NCI-H146 treated with DMSO at 0.1 percent for 48 hours (cell line): ENCODE data around the gene MTUS2.

ENCODE experiments used
- DNase-seq: peaks from one replicate; lab custom pipeline; 2025; ENCODE audit not compliant: unreplicated experiment; lab: John Stamatoyannopoulos, UW

MTUS2 gene

GRCh38 chr13:29476046-29476445, 655.9 kb downstream of the MTUS2 start:
- DNase-seq: no peak

- peak; percentile 15 for DNase-seq
Observed at GRCh38 chr13:29479716-29480492, 659.8 kb downstream of the MTUS2 start.

- DNase-seq: no peak
Observed at GRCh38 chr13:29480893-29481525, 660.9 kb downstream of the MTUS2 start.

- DNase-seq: no peak
Observed at GRCh38 chr13:29481603-29482002, 661.5 kb downstream of the MTUS2 start.

GRCh38 chr13:29482504-29482903, 662.4 kb downstream of the MTUS2 start:
- no peak for DNase-seq

- DNase-seq: no peak
Observed at GRCh38 chr13:29483211-29483610, 663.1 kb downstream of the MTUS2 start.

- DNase-seq: no peak
Observed at GRCh38 chr13:29483623-29484022, 663.5 kb downstream of the MTUS2 start.

GRCh38 chr13:29484236-29484635, 664.1 kb downstream of the MTUS2 start:
- no peak for DNase-seq

- DNase-seq: no peak
Observed at GRCh38 chr13:29484796-29485195, 664.7 kb downstream of the MTUS2 start.

- no peak for DNase-seq
Observed at GRCh38 chr13:29486551-29486950, 666.4 kb downstream of the MTUS2 start.

GRCh38 chr13:29487466-29488454, 667.6 kb downstream of the MTUS2 start:
- DNase-seq: no peak

- no peak for DNase-seq
Observed at GRCh38 chr13:29489650-29490560, 669.8 kb downstream of the MTUS2 start.

GRCh38 chr13:29490561-29490885, 670.4 kb downstream of the MTUS2 start:
- no peak for DNase-seq

- no peak for DNase-seq
Observed at GRCh38 chr13:29491248-29491647, 671.1 kb downstream of the MTUS2 start.

- no peak for DNase-seq
Observed at GRCh38 chr13:29493796-29494195, 673.7 kb downstream of the MTUS2 start.

GRCh38 chr13:29494520-29494919, 674.4 kb downstream of the MTUS2 start:
- no peak for DNase-seq

GRCh38 chr13:29496241-29496712, 676.1 kb downstream of the MTUS2 start:
- no peak for DNase-seq

GRCh38 chr13:29497137-29497654, 677.1 kb downstream of the MTUS2 start:
- no peak for DNase-seq

- DNase-seq: no peak
Observed at GRCh38 chr13:29498426-29499040, 678.4 kb downstream of the MTUS2 start.
